CD4-positive, alpha-beta memory T cell (primary cell): ENCODE measurements around the gene USP10. TPM values are rescaled to one million over a fixed set of nuclear protein-coding genes. Genes with fewer than 3 reads are reported as not detected.

Source experiments
- CTCF ChIA-PET: fragments of 350-600 bp; sonication (Branson Sonifier 250); formaldehyde crosslinking; loops from one replicate; lab custom pipeline; 2021; ENCODE audit warnings: inconsistent platforms; ENCODE audit not compliant: partially characterized antibody; lab: Charles Lee
- POLR2A ChIA-PET: fragments of 350-600 bp; sonication (Branson Sonifier 250); formaldehyde crosslinking; loops from one replicate; lab custom pipeline; 2021; ENCODE audit not compliant: partially characterized antibody; lab: Charles Lee
- DNase-seq, 5 donors: peaks; one replicate each; pipeline versions ENCODE4 v3.0.0 to v3.0.0-alpha.2; 2020 to 2022; ENCODE audit warnings: mixed read lengths in 1 of 5
- H3K27ac ChIP-seq: one replicate; pipeline ENCODE4 v1.7.0; 2013; ENCODE audit warnings: low read depth, low read length
- H3K27me3 ChIP-seq: 2 replicates; pipeline ENCODE4 v1.7.0; 2013; ENCODE audit warnings: mild to moderate bottlenecking, low read length, moderate library complexity; ENCODE audit not compliant: insufficient read depth
- H3K36me3 ChIP-seq: 2 replicates; pipeline ENCODE4 v1.7.0; 2013; ENCODE audit warnings: mild to moderate bottlenecking, low read length, moderate library complexity; ENCODE audit not compliant: insufficient read depth
- H3K4me1 ChIP-seq: 2 replicates; pipeline ENCODE4 v1.7.0; 2013; ENCODE audit warnings: mild to moderate bottlenecking, low read length, moderate library complexity; ENCODE audit not compliant: insufficient read depth
- H3K4me3 ChIP-seq, 2 donors: one replicate each; pipeline ENCODE4 v1.7.0; 2013; ENCODE audit warnings: low read length in 2 of 2, mild to moderate bottlenecking in 1 of 2
- H3K9me3 ChIP-seq, 2 donors: one replicate each; pipeline ENCODE4 v1.7.0; 2013; ENCODE audit warnings: low read length in 2 of 2, control low read depth in 1 of 2; ENCODE audit not compliant: control insufficient read depth in 1 of 2
- H3K27ac Mint-ChIP-seq, 7 donors: one replicate each; pipeline ENCODE4 v1.8.0; 2020 to 2021; ENCODE audit warnings: mixed read lengths in 7 of 7, mild to moderate bottlenecking in 6 of 7, inconsistent platforms in 3 of 7, moderate library complexity in 3 of 7
- H3K27me3 Mint-ChIP-seq, 2 donors: one replicate each; pipeline ENCODE4 v1.8.0; 2020 to 2021; ENCODE audit warnings: mixed read lengths in 2 of 2
- H3K36me3 Mint-ChIP-seq, 2 donors: one replicate each; pipeline ENCODE4 v1.8.0; 2020 to 2021; ENCODE audit warnings: mixed read lengths in 2 of 2, inconsistent platforms in 1 of 2, mild to moderate bottlenecking in 1 of 2
- H3K4me1 Mint-ChIP-seq, 4 donors: one replicate each; pipeline ENCODE4 v1.8.0; 2020 to 2021; ENCODE audit warnings: mixed read lengths in 4 of 4, mild to moderate bottlenecking in 1 of 4
- H3K4me3 Mint-ChIP-seq, 8 donors: one replicate each; pipeline ENCODE4 v1.8.0; 2020 to 2021; ENCODE audit warnings: mixed read lengths in 8 of 8, mild to moderate bottlenecking in 7 of 8, moderate library complexity in 6 of 8, inconsistent platforms in 3 of 8
- H3K9me3 Mint-ChIP-seq, 8 donors: one replicate each; pipeline ENCODE4 v1.8.0; 2020 to 2021; ENCODE audit warnings: mixed read lengths in 8 of 8, mild to moderate bottlenecking in 5 of 8, inconsistent platforms in 3 of 8, moderate library complexity in 1 of 8
- intact Hi-C: fragments of 100-400 bp; cut with micrococcal nuclease; formaldehyde crosslinking; loops from one replicate; pipeline ENCODE4 v1.15.1; 2023
- polyA plus RNA-seq, 2 donors: library from polyadenylated mRNA; unstranded; fragments of 300-500 nt; fragmentation: Illumina TruSeq; gene quantifications; one replicate each; pipeline ENCODE4 v1.2.3, GENCODE V29; 2021
- total RNA-seq, 2 experiments: library from RNA; stranded (reverse); gene quantifications; one replicate each; pipeline ENCODE4 v1.2.3, GENCODE V29; 2021

USP10 gene
- total and polyA plus RNA-seq, 4 experiments from 2014 or later, result 89.0 to 419 (median 181) TPM

DNA sequence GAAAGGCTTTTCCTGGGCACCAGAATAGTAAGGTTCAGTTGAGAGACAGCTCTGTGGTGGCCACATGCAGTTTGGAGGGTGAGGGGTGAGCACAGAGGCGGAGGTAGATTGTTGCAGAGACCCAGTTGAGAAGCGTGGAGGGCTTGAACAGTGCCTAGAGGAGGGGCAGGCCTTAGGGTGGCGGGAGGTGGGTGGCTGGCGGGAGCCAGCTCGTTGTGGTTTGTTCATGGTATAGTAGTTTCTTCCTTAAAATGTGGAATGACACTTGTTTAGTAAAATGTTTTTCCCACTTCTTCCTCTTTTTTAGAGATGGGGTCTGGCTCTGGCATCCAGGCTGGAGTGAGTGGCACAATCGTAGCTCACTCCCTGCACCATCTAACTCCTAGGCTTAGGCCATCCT lies 14.2 kb downstream of the USP10 start:
- no peak overlapping the region for H3K27ac ChIP-seq
- H3K27me3 Mint-ChIP-seq, result no peaks in the 10 kb centered on the region
- no peak for DNase-seq
- H3K9me3 Mint-ChIP-seq, result no peaks in the 10 kb centered on the region
- POLR2A ChIA-PET, result interaction anchor here (1.2 kb wide), 1 partner anchor 29 kb away, joined by 3 read pairs; no protein-coding TSS in a partner anchor
- intact Hi-C loops, result no loop called here
- H3K27ac Mint-ChIP-seq, result peak overlapping the region in 4 of 7 donors; percentile 30 to 82 (median 46)
- peaks cover 44% of the 10 kb centered on the region for H3K4me1 ChIP-seq
- peaks cover 14% of the 10 kb centered on the region for H3K36me3 ChIP-seq
- peak overlapping the region in 2 of 8 donors; percentile 5 to 69 for H3K4me3 Mint-ChIP-seq
- H3K4me1 Mint-ChIP-seq, result peaks cover 62 to 94% (median 75%) of the 10 kb centered on the region in 4 donors
- H3K27me3 ChIP-seq, result no peaks in the 10 kb centered on the region
- H3K36me3 Mint-ChIP-seq, result peaks cover 9 to 24% of the 10 kb centered on the region in 2 donors
- H3K9me3 ChIP-seq, result no peaks in the 10 kb centered on the region
- no peak overlapping the region for H3K4me3 ChIP-seq
- CTCF ChIA-PET, result interaction anchor here (0.7 to 6.1 kb wide), 4 partner anchors 11 to 41 kb away, joined by 3 to 40 read pairs (median 14); no protein-coding TSS in a partner anchor

DNA sequence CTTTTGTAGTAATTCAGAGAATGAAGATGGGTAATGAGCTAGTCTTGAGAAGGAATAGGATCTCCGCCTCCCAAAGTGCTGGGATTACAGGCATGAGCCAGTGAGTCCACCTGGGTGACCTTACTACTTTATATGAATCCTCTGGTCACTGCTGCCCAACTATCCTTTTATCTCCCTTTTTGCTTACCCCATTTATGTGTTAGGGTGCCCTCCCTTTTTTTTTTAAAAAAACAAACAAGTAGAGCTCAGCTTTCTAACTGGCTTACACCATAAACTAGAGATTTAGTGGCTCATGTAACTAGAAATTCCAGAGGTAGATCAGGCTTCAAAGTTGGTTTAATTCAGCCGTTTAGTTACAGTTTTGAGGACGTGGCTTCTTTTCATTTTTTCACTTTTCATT lies 15.6 kb downstream of the USP10 start:
- POLR2A ChIA-PET, result interaction anchor here (0.6 kb wide), 1 partner anchor 76 kb away, joined by 3 read pairs; no protein-coding TSS in a partner anchor
- H3K27me3 Mint-ChIP-seq, result no peaks in the 10 kb centered on the region
- CTCF ChIA-PET, result interaction anchor here (0.8 to 3.7 kb wide), 5 partner anchors 10 to 92 kb away, joined by 3 to 30 read pairs (median 6); no protein-coding TSS in a partner anchor
- no peak overlapping the region for H3K4me3 Mint-ChIP-seq
- peaks cover 57 to 92% (median 75%) of the 10 kb centered on the region in 4 donors for H3K4me1 Mint-ChIP-seq
- Histone ChIP-seq H3K36me3 (peaks cover 18% of the 10 kb centered on the region), H3K9me3 (no peaks in the 10 kb centered on the region), H3K27me3 (no peaks in the 10 kb centered on the region), H3K4me3 (no peak overlapping the region), H3K4me1 (peaks cover 43% of the 10 kb centered on the region), H3K27ac (no peak overlapping the region)
- H3K36me3 Mint-ChIP-seq, result peaks cover 12 to 17% of the 10 kb centered on the region in 2 donors
- intact Hi-C loops, result no loop called here
- no peaks in the 10 kb centered on the region for H3K9me3 Mint-ChIP-seq
- DNase-seq, result no peak
- peak overlapping the region in 4 of 7 donors; percentile 15 to 89 (median 57) for H3K27ac Mint-ChIP-seq

DNA sequence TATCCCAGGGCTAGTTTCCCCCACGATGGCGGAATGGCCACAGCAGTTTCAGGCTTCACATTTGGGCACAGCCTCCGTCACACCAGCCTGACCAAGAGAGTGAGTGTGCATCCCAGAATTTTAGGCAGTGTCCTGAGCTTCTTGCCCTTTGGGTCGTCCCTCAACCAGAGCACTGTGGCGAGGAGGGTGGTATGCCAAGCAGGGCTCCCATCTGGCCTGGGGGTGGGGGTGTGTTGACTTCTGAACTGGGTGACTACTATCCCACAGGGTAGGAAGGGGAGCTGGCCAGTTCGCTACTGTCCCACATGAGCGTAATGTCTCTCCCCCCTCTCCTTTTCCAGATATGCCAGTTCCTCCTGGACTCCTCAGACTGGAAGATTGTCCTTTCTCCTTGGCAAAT lies 16.1 kb downstream of the USP10 start:
- POLR2A ChIA-PET, result no interaction called here
- DNase-seq, result no peak
- CTCF ChIA-PET, result interaction anchor here (1.7 to 3.7 kb wide), 3 partner anchors 10 to 93 kb away, joined by 4 to 30 read pairs (median 21); no protein-coding TSS in a partner anchor
- H3K36me3 ChIP-seq, result peaks cover 18% of the 10 kb centered on the region
- H3K36me3 Mint-ChIP-seq, result peaks cover 10 to 13% of the 10 kb centered on the region in 2 donors
- H3K27ac ChIP-seq, result no peak overlapping the region
- no peaks in the 10 kb centered on the region for H3K27me3 Mint-ChIP-seq
- no peak overlapping the region for H3K4me3 ChIP-seq
- peaks cover 41% of the 10 kb centered on the region for H3K4me1 ChIP-seq
- H3K4me3 Mint-ChIP-seq, result no peak overlapping the region
- intact Hi-C loops, result no loop called here
- no peaks in the 10 kb centered on the region for H3K9me3 Mint-ChIP-seq
- no peaks in the 10 kb centered on the region for H3K9me3 ChIP-seq
- peak overlapping the region in 3 of 7 donors; percentile 30 to 89 (median 84) for H3K27ac Mint-ChIP-seq
- H3K4me1 Mint-ChIP-seq, result peaks cover 53 to 88% (median 72%) of the 10 kb centered on the region in 4 donors
- H3K27me3 ChIP-seq, result no peaks in the 10 kb centered on the region

DNA sequence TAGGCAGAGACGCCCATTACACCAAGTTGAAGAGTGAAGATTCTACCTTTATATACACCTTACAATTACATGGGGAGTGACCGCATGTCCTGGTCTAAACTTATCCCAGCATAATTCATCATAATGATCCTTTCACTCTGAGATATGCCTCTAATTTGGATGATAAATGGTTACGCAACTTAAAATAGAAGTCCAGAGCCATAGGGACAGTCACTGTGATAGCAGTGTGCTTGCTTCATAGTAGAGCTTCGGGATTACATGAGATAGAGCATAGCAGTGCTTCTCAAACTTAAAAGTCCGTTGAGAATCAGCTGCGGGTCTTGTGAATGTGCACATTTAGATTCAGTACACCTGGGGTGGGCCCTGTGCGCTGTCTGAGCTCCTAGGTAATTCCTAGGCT lies 16.9 kb downstream of the USP10 start:
- Histone ChIP-seq H3K9me3 (no peaks in the 10 kb centered on the region), H3K4me3 (no peak overlapping the region), H3K4me1 (peaks cover 32% of the 10 kb centered on the region), H3K27ac (no peak overlapping the region), H3K27me3 (no peaks in the 10 kb centered on the region), H3K36me3 (peaks cover 18% of the 10 kb centered on the region)
- CTCF ChIA-PET, result interaction anchor here (0.9 to 3.1 kb wide), 2 partner anchors 9 to 44 kb away, joined by 4 to 30 read pairs; no protein-coding TSS in a partner anchor
- H3K36me3 Mint-ChIP-seq, result peaks cover 9 to 14% of the 10 kb centered on the region in 2 donors
- no peak overlapping the region for H3K4me3 Mint-ChIP-seq
- H3K4me1 Mint-ChIP-seq, result peaks cover 51 to 83% (median 66%) of the 10 kb centered on the region in 4 donors
- POLR2A ChIA-PET, result no interaction called here
- H3K9me3 Mint-ChIP-seq, result no peaks in the 10 kb centered on the region
- peak overlapping the region in 1 of 7 donors; percentile 1 for H3K27ac Mint-ChIP-seq
- DNase-seq, result no peak
- intact Hi-C loops, result no loop called here
- H3K27me3 Mint-ChIP-seq, result no peaks in the 10 kb centered on the region

DNA sequence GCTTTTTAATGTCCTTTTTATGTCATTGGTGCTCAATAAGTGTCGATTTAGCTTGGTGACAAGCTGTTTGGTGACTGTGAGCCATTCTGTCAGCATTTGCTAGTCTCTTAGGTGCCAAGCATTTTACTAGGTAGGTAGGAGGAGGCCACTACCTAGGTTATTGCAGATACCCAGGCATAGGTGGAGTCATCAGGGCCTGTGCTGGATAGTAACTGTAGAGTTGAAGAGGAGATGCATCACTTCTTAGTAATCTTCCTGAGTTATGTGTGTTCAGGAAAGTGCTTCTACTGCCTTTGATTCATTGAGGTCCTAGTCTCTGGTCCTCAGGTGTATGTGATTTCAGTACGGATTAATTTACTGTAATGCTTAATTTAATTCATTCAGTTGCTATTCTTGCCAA lies 17.7 kb downstream of the USP10 start:
- H3K4me1 Mint-ChIP-seq, result peaks cover 53 to 84% (median 68%) of the 10 kb centered on the region in 4 donors
- no peaks in the 10 kb centered on the region for H3K9me3 Mint-ChIP-seq
- H3K4me1 ChIP-seq, result peaks cover 25% of the 10 kb centered on the region
- intact Hi-C loops, result no loop called here
- no peaks in the 10 kb centered on the region for H3K9me3 ChIP-seq
- no peaks in the 10 kb centered on the region for H3K27me3 Mint-ChIP-seq
- peak overlapping the region in 2 of 8 donors; percentile 0 to 3 for H3K4me3 Mint-ChIP-seq
- peaks cover 18% of the 10 kb centered on the region for H3K36me3 ChIP-seq
- H3K27ac ChIP-seq, result no peak overlapping the region
- peak overlapping the region in 6 of 7 donors; percentile 0 to 31 (median 6) for H3K27ac Mint-ChIP-seq
- H3K36me3 Mint-ChIP-seq, result peaks cover 9 to 19% of the 10 kb centered on the region in 2 donors
- H3K27me3 ChIP-seq, result no peaks in the 10 kb centered on the region
- ChIA-PET CTCF (interaction anchor here (0.9 to 3.1 kb wide), 2 partner anchors 8 to 45 kb away, joined by 4 to 30 read pairs; no protein-coding TSS in a partner anchor), POLR2A (no interaction called here)
- DNase-seq, result no peak
- no peak overlapping the region for H3K4me3 ChIP-seq

DNA sequence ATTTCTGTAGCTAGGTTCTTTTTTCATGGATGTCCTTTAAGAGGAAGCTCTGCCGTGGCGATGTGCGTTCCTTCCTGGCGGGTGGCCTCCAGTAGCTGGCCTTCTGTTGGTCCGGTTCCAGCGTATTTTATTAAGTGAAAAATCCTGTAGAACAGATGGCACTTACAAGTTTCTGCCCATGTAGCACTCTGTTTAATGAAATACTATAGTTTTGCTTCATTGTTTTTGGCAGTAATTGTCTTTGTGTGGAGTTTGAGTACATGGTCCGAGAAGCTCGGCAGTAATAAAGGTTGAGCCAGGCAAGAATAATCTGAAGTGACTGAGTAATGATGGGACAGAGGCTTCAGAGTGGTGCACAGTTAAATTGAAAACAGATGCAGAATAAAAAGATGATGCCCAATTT lies 20.4 kb downstream of the USP10 start:
- Histone ChIP-seq H3K27ac (no peak overlapping the region), H3K4me3 (no peak overlapping the region), H3K4me1 (peaks cover 26% of the 10 kb centered on the region), H3K27me3 (no peaks in the 10 kb centered on the region), H3K36me3 (peaks cover 18% of the 10 kb centered on the region), H3K9me3 (no peaks in the 10 kb centered on the region)
- peaks cover 47 to 80% (median 69%) of the 10 kb centered on the region in 4 donors for H3K4me1 Mint-ChIP-seq
- intact Hi-C loops, result no loop called here
- H3K27ac Mint-ChIP-seq, result no peak overlapping the region
- no peaks in the 10 kb centered on the region for H3K9me3 Mint-ChIP-seq
- H3K36me3 Mint-ChIP-seq, result peaks cover 9 to 17% of the 10 kb centered on the region in 2 donors
- POLR2A ChIA-PET, result interaction anchor here (0.9 kb wide), 1 partner anchor 20 kb away, joined by 3 read pairs; no protein-coding TSS in a partner anchor
- H3K27me3 Mint-ChIP-seq, result no peaks in the 10 kb centered on the region
- H3K4me3 Mint-ChIP-seq, result no peak overlapping the region
- no peak for DNase-seq
- CTCF ChIA-PET, result interaction anchor here (1.0 to 9.4 kb wide), 10 partner anchors 9 to 443 kb away, joined by 3 to 124 read pairs (median 4); no protein-coding TSS in a partner anchor

DNA sequence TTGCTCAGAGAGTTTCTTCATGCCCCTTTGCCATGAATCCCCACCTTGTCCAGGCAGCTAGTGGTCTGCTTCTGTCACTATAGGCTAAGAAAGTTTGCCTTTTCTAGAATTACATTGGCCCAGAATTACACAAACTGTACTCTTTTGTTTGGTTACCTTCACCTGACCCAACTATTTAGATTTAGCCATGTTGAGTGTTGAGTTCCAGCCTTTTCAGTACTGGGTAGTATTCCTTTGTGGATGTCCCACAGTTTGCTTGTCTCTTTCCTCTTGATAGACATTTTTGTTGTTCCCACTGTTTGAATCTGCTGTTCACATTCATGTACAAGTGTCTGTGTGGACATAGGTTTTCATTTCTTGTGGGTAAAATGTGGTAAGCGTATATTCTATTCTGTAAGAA lies 22.3 kb downstream of the USP10 start:
- Mint-ChIP-seq H3K4me1 (peaks cover 50 to 80% (median 67%) of the 10 kb centered on the region in 4 donors), H3K27me3 (no peaks in the 10 kb centered on the region), H3K4me3 (no peak overlapping the region), H3K36me3 (peaks cover 4 to 11% of the 10 kb centered on the region in 2 donors), H3K9me3 (no peaks in the 10 kb centered on the region), H3K27ac (peak overlapping the region in 4 of 7 donors; percentile 2 to 68 (median 51))
- intact Hi-C loops, result no loop called here
- Histone ChIP-seq H3K27me3 (no peaks in the 10 kb centered on the region), H3K4me3 (no peak overlapping the region), H3K36me3 (peaks cover 4% of the 10 kb centered on the region), H3K4me1 (peaks cover 41% of the 10 kb centered on the region), H3K9me3 (no peaks in the 10 kb centered on the region), H3K27ac (no peak overlapping the region)
- DNase-seq, result no peak
- ChIA-PET POLR2A (no interaction called here), CTCF (interaction anchor here (0.9 to 9.4 kb wide), 3 partner anchors 17 to 213 kb away, joined by 3 to 124 read pairs (median 78); partner anchors contain the start of gene MEAK7)
